ENCODE data around the gene ZKSCAN1.
A peak's percentile ranks its signal among the peaks of the same experiment; 100 is the strongest.
"Not testable (repeated sequence)": the region's sequence is repeated elsewhere in the genome, so short reads cannot be mapped to it uniquely, and the experiment has no call there.

The ZKSCAN1 gene

GRCh38 chr7:100003711-100004661, 11.4 kb upstream of the ZKSCAN1 start:
- DNase-seq = no peak

- no peak for DNase-seq
Observed at GRCh38 chr7:100007887-100008286, 7.5 kb upstream of the ZKSCAN1 start.

GRCh38 chr7:100008525-100008924, 6.9 kb upstream of the ZKSCAN1 start:
- no peak for DNase-seq

- not testable (repeated sequence) for DNase-seq
Observed at GRCh38 chr7:100009952-100010351, 5.4 kb upstream of the ZKSCAN1 start.

- no peak for DNase-seq
Observed at GRCh38 chr7:100010901-100011300, 4.5 kb upstream of the ZKSCAN1 start.

- no peak for DNase-seq
Observed at GRCh38 chr7:100011516-100011915, 3.9 kb upstream of the ZKSCAN1 start.

GRCh38 chr7:100012385-100013327, 2.7 kb upstream of the ZKSCAN1 start:
- DNase-seq = not testable (repeated sequence)

- no peak for DNase-seq
Observed at GRCh38 chr7:100013328-100013676, 2.1 kb upstream of the ZKSCAN1 start.

- peak; percentile 7 for DNase-seq
Observed at GRCh38 chr7:100016215-100016901, 962 bp downstream of the ZKSCAN1 start.

- DNase-seq = no peak
Observed at GRCh38 chr7:100017300-100017699, 1.9 kb downstream of the ZKSCAN1 start.

- DNase-seq = no peak
Observed at GRCh38 chr7:100017875-100018274, 2.5 kb downstream of the ZKSCAN1 start.

GRCh38 chr7:100019908-100020307, 4.5 kb downstream of the ZKSCAN1 start:
- no peak for DNase-seq

GRCh38 chr7:100021297-100021696, 5.9 kb downstream of the ZKSCAN1 start:
- DNase-seq = no peak

GRCh38 chr7:100022621-100023020, 7.2 kb downstream of the ZKSCAN1 start:
- DNase-seq = no peak

GRCh38 chr7:100023526-100023925, 8.1 kb downstream of the ZKSCAN1 start:
- no peak for DNase-seq

GRCh38 chr7:100024020-100024619, 8.7 kb downstream of the ZKSCAN1 start:
- no peak for DNase-seq

- DNase-seq = no peak
Observed at GRCh38 chr7:100027197-100027596, 11.8 kb downstream of the ZKSCAN1 start.

GRCh38 chr7:100029596-100029995, 14.2 kb downstream of the ZKSCAN1 start:
- DNase-seq = no peak

GRCh38 chr7:100033526-100033925, 18.1 kb downstream of the ZKSCAN1 start:
- DNase-seq = no peak

- peak; percentile 7 for DNase-seq
Observed at GRCh38 chr7:100034871-100035510, 19.6 kb downstream of the ZKSCAN1 start.

- no peak for DNase-seq
Observed at GRCh38 chr7:100035876-100036275, 20.5 kb downstream of the ZKSCAN1 start.

- DNase-seq = no peak
Observed at GRCh38 chr7:100038326-100038725, 22.9 kb downstream of the ZKSCAN1 start.

Data from fibroblast of skin of right biceps (primary cell).